HepG2 (cell line): ENCODE data around the gene BRPF1. TPM values are rescaled to one million over a fixed set of nuclear protein-coding genes. Genes with fewer than 3 reads are reported as not detected.
A peak's percentile ranks its signal among the peaks of the same experiment; 100 is the strongest.

ENCODE experiments used
- CCDC6 ChIP-seq: sonication (generic); formaldehyde crosslinking; IDR thresholded peaks from 2 replicates; pipeline ENCODE4 v1.8.1; 2022; ENCODE audit warnings: mild to moderate bottlenecking, missing genetic modification reagents, moderate library complexity
- CHD2 ChIP-seq: IDR thresholded peaks from 2 replicates; pipeline ENCODE4 v1.6.1; 2011; ENCODE audit warnings: low read depth, low read length, improper control_type of control experiment
- ERF ChIP-seq: IDR thresholded peaks from 2 replicates; pipeline ENCODE4 v1.6.1; 2018; ENCODE audit warnings: missing biosample characterization, missing genetic modification reagents
- KDM5A ChIP-seq: fragments of 200-600 bp; sonication (generic); IDR thresholded peaks from 2 replicates; pipeline ENCODE4 v1.7.0; 2018; ENCODE audit warnings: antibody characterized with exemption, mild to moderate bottlenecking, low read length, borderline replicate concordance
- KLF15 ChIP-seq: sonication (generic); formaldehyde crosslinking; IDR thresholded peaks from 2 replicates; pipeline ENCODE4 v1.8.1; 2023; ENCODE audit warnings: borderline replicate concordance, mild to moderate bottlenecking, inconsistent platforms, missing genetic modification reagents, mixed read lengths
- NRL ChIP-seq: sonication (generic); formaldehyde crosslinking; IDR thresholded peaks from 2 replicates; pipeline ENCODE4 v1.5.0; 2020; ENCODE audit warnings: missing genetic modification reagents, mild to moderate bottlenecking, moderate library complexity, borderline replicate concordance
- PCBP1 ChIP-seq: fragments of 200-400 bp; formaldehyde crosslinking; IDR thresholded peaks from 2 replicates; pipeline ENCODE4 v1.6.1; 2017; ENCODE audit warnings: mild to moderate bottlenecking, low read depth, low read length, borderline replicate concordance
- PLRG1 ChIP-seq: fragments of 450-650 bp; conservative IDR thresholded peaks from 2 replicates; pipeline ENCODE4 v1.6.1; 2016
- SIX4 ChIP-seq: sonication (generic); formaldehyde crosslinking; IDR thresholded peaks from 2 replicates; pipeline ENCODE4 v1.4.0; 2020; ENCODE audit warnings: missing genetic modification reagents
- ZFP90 ChIP-seq: sonication (generic); formaldehyde crosslinking; IDR thresholded peaks from 2 replicates; pipeline ENCODE4 v1.8.0; 2022; ENCODE audit warnings: missing genetic modification reagents, mild to moderate bottlenecking, inconsistent platforms, borderline replicate concordance
- ZKSCAN8 ChIP-seq: IDR thresholded peaks from 2 replicates; pipeline ENCODE4 v1.6.1; 2016; ENCODE audit warnings: borderline replicate concordance, missing genetic modification reagents, missing compliant biosample characterization
- ZNF337 ChIP-seq: sonication (generic); formaldehyde crosslinking; IDR thresholded peaks from 2 replicates; pipeline ENCODE4 v1.5.1; 2020; ENCODE audit warnings: missing genetic modification reagents, low read depth, mild to moderate bottlenecking, borderline replicate concordance
- ZNF572 ChIP-seq: sonication (generic); formaldehyde crosslinking; IDR thresholded peaks from 2 replicates; pipeline ENCODE4 v1.5.1; 2020; ENCODE audit warnings: mild to moderate bottlenecking, missing genetic modification reagents
- polyA plus RNA-seq, 8 experiments: library from polyadenylated mRNA; depleted of rRNA in 3 of 8; stranded (reverse) in 7 of 8; unstranded in 1 of 8; fragments of >200 nt; fragmentation: Illumina TruSeq in 4 of 8; extraction: Trizol in 4 of 8; gene quantifications; 2 replicates each; pipeline versions ENCODE4 v1.2.1 to v1.2.3, GENCODE V29; 2011 to 2016; ENCODE audit warnings: low read depth in 4 of 8, missing spikeins in 1 of 8, mixed read lengths in 1 of 8; ENCODE audit not compliant: insufficient read depth in 1 of 8
- total RNA-seq, 5 experiments: library from RNA; depleted of rRNA; stranded (reverse); fragments of >200 nt; fragmentation: Illumina TruSeq; extraction: Trizol; gene quantifications; 2 replicates each; pipeline ENCODE4 v1.2.3, GENCODE V29; 2016; ENCODE audit warnings: low read depth in 1 of 5
- TF ChIP-seq, protein P1 (sequence below): sonication (generic); formaldehyde crosslinking; IDR thresholded peaks from 2 replicates; pipeline ENCODE4 v1.5.0; 2020; ENCODE audit warnings: mild to moderate bottlenecking, missing genetic modification reagents
- TF ChIP-seq, protein P2 (sequence below): sonication (generic); formaldehyde crosslinking; IDR thresholded peaks from 2 replicates; pipeline ENCODE4 v1.5.0; 2020; ENCODE audit warnings: mild to moderate bottlenecking, missing genetic modification reagents, borderline replicate concordance
- TF ChIP-seq, protein P3 (sequence below): sonication (generic); formaldehyde crosslinking; IDR thresholded peaks from 2 replicates; pipeline ENCODE4; 2020; ENCODE audit warnings: missing genetic modification reagents, mild to moderate bottlenecking, borderline replicate concordance
- TF ChIP-seq, protein P4 (sequence below): sonication (generic); formaldehyde crosslinking; IDR thresholded peaks from 2 replicates; pipeline ENCODE4 v1.8.1; 2023; ENCODE audit warnings: mild to moderate bottlenecking, missing genetic modification reagents, borderline replicate concordance

BRPF1 gene
- total and polyA plus RNA-seq, 2 of the 13 experiments (the other 11 are each of a cell fraction or from before 2014, with no cell fraction given) = 7.3 to 10.0 TPM

DNA sequence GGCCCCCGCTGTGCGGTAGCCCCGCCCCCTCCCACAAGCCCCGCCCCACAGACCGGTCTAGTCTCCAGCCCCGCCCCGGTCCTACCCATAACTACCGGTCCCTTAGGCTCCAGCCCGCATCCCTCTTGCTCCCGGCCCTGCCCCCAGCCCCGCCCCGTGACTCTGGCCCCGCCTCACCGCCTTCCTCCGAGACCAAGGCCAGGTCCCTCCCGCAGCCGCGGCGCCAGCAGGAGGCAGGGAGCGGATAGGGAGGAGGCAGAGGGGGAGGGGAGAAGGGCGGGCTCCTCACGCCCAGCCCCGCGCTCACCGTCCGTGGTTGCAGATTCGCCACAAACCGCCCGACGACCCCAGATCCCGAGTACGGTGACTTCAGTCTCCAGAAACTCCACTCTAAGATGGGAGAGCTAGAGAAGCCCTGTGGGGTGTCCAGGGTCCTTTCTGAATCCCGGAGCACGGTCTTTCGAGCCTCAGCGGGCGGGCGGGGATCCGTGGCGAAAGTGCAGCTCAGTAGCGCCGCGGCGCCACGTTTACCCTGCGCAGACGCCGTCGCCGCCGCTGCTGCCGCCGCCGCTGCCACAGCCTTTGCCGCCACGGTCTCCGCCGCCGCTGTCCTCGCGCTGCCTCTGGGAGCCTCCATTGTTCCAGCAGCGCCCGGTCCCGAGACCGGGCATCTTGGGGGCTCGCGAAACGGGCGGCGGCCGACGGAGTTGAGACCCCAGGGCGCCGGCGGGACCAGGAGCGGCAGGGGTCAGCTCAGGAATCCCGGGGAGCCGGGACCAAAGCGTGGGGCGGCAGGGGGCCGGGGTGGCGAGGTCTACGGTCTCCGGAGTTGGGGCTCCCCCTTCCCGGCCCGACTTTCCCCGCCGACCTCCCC is at the start of gene BRPF1 (continued):
- TF ChIP-seq, protein P1, sequence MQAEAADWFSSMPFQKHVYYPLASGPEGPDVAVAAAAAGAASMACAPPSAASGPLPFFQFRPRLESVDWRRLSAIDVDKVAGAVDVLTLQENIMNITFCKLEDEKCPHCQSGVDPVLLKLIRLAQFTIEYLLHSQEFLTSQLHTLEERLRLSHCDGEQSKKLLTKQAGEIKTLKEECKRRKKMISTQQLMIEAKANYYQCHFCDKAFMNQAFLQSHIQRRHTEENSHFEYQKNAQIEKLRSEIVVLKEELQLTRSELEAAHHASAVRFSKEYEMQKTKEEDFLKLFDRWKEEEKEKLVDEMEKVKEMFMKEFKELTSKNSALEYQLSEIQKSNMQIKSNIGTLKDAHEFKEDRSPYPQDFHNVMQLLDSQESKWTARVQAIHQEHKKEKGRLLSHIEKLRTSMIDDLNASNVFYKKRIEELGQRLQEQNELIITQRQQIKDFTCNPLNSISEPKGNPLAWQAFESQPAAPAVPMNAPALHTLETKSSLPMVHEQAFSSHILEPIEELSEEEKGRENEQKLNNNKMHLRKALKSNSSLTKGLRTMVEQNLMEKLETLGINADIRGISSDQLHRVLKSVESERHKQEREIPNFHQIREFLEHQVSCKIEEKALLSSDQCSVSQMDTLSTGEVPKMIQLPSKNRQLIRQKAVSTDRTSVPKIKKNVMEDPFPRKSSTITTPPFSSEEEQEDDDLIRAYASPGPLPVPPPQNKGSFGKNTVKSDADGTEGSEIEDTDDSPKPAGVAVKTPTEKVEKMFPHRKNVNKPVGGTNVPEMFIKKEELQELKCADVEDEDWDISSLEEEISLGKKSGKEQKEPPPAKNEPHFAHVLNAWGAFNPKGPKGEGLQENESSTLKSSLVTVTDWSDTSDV (CRISPR knock-in tag) = no peak
- TF ChIP-seq NRL (CRISPR knock-in tag) (peak; percentile 55; the same call in 1 of the 2 replicates), CCDC6 (peak; percentile 29; the same call in 1 of the 2 replicates), ZKSCAN8 (CRISPR knock-in tag) (no peak), KDM5A (peak; percentile 98), PLRG1 (no peak), CHD2 (peak; percentile 20; the same call in 1 of the 2 replicates), KLF15 (CRISPR knock-in tag) (peak; percentile 48; the same call in 1 of the 2 replicates), ZFP90 (CRISPR knock-in tag) (peak; percentile 69; the same call in 1 of the 2 replicates), ZNF572 (0 out of 2 replicates have a peak, but pooled peaks have one; percentile 35), PCBP1 (0 out of 2 replicates have a peak, but pooled peaks have one; percentile 63), ZNF337 (0 out of 2 replicates have a peak, but pooled peaks have one; percentile 35), ERF (CRISPR knock-in tag) (peak; percentile 23), SIX4 (no peak)
- TF ChIP-seq, protein P2, sequence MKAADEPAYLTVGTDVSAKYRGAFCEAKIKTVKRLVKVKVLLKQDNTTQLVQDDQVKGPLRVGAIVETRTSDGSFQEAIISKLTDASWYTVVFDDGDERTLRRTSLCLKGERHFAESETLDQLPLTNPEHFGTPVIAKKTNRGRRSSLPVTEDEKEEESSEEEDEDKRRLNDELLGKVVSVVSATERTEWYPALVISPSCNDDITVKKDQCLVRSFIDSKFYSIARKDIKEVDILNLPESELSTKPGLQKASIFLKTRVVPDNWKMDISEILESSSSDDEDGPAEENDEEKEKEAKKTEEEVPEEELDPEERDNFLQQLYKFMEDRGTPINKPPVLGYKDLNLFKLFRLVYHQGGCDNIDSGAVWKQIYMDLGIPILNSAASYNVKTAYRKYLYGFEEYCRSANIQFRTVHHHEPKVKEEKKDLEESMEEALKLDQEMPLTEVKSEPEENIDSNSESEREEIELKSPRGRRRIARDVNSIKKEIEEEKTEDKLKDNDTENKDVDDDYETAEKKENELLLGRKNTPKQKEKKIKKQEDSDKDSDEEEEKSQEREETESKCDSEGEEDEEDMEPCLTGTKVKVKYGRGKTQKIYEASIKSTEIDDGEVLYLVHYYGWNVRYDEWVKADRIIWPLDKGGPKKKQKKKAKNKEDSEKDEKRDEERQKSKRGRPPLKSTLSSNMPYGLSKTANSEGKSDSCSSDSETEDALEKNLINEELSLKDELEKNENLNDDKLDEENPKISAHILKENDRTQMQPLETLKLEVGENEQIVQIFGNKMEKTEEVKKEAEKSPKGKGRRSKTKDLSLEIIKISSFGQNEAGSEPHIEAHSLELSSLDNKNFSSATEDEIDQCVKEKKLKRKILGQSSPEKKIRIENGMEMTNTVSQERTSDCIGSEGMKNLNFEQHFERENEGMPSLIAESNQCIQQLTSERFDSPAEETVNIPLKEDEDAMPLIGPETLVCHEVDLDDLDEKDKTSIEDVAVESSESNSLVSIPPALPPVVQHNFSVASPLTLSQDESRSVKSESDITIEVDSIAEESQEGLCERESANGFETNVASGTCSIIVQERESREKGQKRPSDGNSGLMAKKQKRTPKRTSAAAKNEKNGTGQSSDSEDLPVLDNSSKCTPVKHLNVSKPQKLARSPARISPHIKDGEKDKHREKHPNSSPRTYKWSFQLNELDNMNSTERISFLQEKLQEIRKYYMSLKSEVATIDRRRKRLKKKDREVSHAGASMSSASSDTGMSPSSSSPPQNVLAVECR (CRISPR knock-in tag) = peak; percentile 89
- TF ChIP-seq, protein P3, sequence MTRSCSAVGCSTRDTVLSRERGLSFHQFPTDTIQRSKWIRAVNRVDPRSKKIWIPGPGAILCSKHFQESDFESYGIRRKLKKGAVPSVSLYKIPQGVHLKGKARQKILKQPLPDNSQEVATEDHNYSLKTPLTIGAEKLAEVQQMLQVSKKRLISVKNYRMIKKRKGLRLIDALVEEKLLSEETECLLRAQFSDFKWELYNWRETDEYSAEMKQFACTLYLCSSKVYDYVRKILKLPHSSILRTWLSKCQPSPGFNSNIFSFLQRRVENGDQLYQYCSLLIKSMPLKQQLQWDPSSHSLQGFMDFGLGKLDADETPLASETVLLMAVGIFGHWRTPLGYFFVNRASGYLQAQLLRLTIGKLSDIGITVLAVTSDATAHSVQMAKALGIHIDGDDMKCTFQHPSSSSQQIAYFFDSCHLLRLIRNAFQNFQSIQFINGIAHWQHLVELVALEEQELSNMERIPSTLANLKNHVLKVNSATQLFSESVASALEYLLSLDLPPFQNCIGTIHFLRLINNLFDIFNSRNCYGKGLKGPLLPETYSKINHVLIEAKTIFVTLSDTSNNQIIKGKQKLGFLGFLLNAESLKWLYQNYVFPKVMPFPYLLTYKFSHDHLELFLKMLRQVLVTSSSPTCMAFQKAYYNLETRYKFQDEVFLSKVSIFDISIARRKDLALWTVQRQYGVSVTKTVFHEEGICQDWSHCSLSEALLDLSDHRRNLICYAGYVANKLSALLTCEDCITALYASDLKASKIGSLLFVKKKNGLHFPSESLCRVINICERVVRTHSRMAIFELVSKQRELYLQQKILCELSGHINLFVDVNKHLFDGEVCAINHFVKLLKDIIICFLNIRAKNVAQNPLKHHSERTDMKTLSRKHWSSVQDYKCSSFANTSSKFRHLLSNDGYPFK (CRISPR knock-in tag) = peak; percentile 75; the same call in 1 of the 2 replicates
- TF ChIP-seq, protein P4, sequence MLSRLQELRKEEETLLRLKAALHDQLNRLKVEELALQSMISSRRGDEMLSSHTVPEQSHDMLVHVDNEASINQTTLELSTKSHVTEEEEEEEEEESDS = no peak
